HEK293 (cell line): Measurements from ENCODE around the gene ZNF8.

Experiments
- ZBTB10 ChIP-seq: fragments of 450-650 bp; formaldehyde crosslinking; IDR thresholded peaks from 2 replicates; pipeline ENCODE4 v1.5.1; 2016; ENCODE audit warnings: missing biosample characterization, missing genetic modification characterization
- ZBTB8A ChIP-seq: fragments of 450-650 bp; formaldehyde crosslinking; IDR thresholded peaks from 2 replicates; pipeline ENCODE4 v1.5.1; 2016; ENCODE audit warnings: missing biosample characterization, missing genetic modification characterization
- ZNF274 ChIP-seq, 2 experiments: fragments of 200-500 bp in 1 of 2; fragments of 450-650 bp in 1 of 2; sonication (Bioruptor generic) in 1 of 2; formaldehyde crosslinking in 1 of 2; IDR thresholded peaks; 2 replicates each; pipeline versions ENCODE4 v1.5.1 to v1.6.1; 2014 to 2016; ENCODE audit warnings: borderline replicate concordance in 1 of 2, inconsistent platforms in 1 of 2, low read length in 1 of 2, missing biosample characterization in 1 of 2, missing genetic modification characterization in 1 of 2
- ZNF626 ChIP-seq: fragments of 450-650 bp; sonication (Bioruptor Pico); formaldehyde crosslinking; IDR thresholded peaks from 2 replicates; pipeline ENCODE4 v1.5.1; 2018; ENCODE audit warnings: missing biosample characterization, missing genetic modification characterization, inconsistent platforms
- TF ChIP-seq, protein P1 (sequence below): fragments of 450-650 bp; formaldehyde crosslinking; IDR thresholded peaks from 2 replicates; pipeline ENCODE4 v1.5.1; 2016; ENCODE audit warnings: missing biosample characterization, missing genetic modification characterization
- TF ChIP-seq, protein P2 (sequence below): fragments of 450-650 bp; formaldehyde crosslinking; IDR thresholded peaks from 2 replicates; pipeline ENCODE4 v1.5.1; 2016; ENCODE audit warnings: missing biosample characterization, missing genetic modification characterization

DNA sequence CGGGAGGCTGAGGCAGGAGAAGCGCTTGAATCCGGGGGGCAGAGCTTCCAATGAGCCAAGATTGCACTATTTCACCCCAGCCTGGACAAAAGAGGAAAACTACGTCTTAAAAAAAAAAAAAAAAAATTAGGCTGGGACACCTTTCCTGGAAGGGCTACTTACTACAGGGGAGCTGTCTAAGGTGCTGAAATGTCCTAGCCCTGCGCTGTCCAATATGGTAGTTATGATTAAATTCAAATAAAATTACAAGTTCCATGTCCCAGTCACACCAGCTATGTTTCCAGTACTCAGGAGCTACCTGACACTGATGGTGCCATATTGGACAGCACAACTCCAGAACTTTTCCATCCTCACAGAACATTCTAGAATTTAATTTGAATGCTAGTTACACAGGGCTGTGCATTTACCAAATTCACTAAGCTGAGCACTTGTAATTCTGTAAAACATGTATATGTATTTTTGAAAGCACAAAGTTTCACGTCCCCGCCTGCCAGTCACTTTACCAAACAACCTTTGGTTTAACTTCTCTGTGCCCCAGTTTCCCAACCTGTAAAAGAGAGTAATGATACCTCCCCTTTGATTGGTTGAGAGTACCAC lies 38.8 kb downstream of the ZNF8 start:
- no peak for TF ChIP-seq ZNF626 (tag by site-specific recombination)
- TF ChIP-seq ZBTB8A (tag by site-specific recombination): no peak
- TF ChIP-seq, protein P1, sequence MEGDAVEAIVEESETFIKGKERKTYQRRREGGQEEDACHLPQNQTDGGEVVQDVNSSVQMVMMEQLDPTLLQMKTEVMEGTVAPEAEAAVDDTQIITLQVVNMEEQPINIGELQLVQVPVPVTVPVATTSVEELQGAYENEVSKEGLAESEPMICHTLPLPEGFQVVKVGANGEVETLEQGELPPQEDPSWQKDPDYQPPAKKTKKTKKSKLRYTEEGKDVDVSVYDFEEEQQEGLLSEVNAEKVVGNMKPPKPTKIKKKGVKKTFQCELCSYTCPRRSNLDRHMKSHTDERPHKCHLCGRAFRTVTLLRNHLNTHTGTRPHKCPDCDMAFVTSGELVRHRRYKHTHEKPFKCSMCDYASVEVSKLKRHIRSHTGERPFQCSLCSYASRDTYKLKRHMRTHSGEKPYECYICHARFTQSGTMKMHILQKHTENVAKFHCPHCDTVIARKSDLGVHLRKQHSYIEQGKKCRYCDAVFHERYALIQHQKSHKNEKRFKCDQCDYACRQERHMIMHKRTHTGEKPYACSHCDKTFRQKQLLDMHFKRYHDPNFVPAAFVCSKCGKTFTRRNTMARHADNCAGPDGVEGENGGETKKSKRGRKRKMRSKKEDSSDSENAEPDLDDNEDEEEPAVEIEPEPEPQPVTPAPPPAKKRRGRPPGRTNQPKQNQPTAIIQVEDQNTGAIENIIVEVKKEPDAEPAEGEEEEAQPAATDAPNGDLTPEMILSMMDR (tag by site-specific recombination): no peak
- no peak for TF ChIP-seq ZBTB10 (tag by site-specific recombination)
- TF ChIP-seq, protein P2, sequence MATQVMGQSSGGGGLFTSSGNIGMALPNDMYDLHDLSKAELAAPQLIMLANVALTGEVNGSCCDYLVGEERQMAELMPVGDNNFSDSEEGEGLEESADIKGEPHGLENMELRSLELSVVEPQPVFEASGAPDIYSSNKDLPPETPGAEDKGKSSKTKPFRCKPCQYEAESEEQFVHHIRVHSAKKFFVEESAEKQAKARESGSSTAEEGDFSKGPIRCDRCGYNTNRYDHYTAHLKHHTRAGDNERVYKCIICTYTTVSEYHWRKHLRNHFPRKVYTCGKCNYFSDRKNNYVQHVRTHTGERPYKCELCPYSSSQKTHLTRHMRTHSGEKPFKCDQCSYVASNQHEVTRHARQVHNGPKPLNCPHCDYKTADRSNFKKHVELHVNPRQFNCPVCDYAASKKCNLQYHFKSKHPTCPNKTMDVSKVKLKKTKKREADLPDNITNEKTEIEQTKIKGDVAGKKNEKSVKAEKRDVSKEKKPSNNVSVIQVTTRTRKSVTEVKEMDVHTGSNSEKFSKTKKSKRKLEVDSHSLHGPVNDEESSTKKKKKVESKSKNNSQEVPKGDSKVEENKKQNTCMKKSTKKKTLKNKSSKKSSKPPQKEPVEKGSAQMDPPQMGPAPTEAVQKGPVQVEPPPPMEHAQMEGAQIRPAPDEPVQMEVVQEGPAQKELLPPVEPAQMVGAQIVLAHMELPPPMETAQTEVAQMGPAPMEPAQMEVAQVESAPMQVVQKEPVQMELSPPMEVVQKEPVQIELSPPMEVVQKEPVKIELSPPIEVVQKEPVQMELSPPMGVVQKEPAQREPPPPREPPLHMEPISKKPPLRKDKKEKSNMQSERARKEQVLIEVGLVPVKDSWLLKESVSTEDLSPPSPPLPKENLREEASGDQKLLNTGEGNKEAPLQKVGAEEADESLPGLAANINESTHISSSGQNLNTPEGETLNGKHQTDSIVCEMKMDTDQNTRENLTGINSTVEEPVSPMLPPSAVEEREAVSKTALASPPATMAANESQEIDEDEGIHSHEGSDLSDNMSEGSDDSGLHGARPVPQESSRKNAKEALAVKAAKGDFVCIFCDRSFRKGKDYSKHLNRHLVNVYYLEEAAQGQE: peak; percentile 98
- no peak for TF ChIP-seq ZNF274 (IDR thresholded peaks at IDR 0.05; ENCODE audit: low read length)
- no peak for TF ChIP-seq ZNF274 (tag by site-specific recombination; IDR thresholded peaks at IDR 0.05; ENCODE audit: borderline replicate concordance)
